ENCODE measurements around the gene ADAM12.
"Not testable (repeated sequence)": the region's sequence is repeated elsewhere in the genome, so short reads cannot be mapped to it uniquely, and the experiment has no call there.

ADAM12 gene

DNA sequence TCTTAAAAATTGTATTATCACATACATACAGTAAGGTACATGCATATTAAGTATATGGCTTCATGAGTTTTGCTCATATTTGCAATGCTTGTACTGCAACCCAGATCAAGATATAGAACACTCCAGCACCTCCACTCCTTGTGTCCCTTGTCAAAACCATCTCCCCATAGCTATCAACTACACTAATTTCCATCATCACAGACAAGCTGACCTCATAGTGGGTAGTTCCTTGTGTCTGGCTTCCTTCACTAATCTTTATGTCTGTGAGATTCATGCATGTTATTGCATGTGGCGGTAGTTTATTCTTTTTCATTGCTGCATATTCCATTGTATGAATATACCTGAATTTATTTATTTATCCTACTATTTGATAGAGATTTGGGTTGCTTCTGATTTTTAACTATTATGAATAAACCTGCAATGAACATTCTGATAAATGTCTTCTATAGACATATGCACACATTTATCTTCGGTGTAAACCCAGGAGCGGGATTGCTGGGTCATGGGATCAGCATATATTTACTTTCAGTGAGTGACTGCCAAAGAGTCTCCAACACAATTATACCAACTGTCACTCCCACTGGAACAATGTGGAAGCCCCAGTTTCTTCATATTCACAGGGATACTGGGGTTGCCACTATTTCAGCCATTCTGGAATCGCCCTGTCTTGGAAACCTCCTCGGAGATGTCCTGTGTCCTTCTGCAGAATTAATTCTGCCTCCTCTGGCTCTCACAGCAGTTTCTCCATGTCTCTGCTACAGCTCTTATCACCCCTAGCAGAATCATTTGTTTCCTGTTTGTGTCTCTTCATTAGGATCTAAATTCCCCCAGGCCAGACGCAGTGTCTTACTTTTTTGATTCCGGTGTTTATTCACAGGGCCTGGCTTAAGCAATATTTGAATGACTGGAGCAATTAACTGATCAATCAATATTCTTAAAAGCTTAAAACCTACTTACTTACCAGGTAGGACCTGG, 14.7 kb upstream of the ADAM12 start:
- DNase-seq, result no peak

GRCh38 chr10:126400641-126401040, 12.4 kb upstream of the ADAM12 start:
- DNase-seq, result no peak

GRCh38 chr10:126398924-126399323, 10.6 kb upstream of the ADAM12 start:
- no peak for DNase-seq

- no peak for DNase-seq
Observed at GRCh38 chr10:126398383-126398743, 10.1 kb upstream of the ADAM12 start.

DNA sequence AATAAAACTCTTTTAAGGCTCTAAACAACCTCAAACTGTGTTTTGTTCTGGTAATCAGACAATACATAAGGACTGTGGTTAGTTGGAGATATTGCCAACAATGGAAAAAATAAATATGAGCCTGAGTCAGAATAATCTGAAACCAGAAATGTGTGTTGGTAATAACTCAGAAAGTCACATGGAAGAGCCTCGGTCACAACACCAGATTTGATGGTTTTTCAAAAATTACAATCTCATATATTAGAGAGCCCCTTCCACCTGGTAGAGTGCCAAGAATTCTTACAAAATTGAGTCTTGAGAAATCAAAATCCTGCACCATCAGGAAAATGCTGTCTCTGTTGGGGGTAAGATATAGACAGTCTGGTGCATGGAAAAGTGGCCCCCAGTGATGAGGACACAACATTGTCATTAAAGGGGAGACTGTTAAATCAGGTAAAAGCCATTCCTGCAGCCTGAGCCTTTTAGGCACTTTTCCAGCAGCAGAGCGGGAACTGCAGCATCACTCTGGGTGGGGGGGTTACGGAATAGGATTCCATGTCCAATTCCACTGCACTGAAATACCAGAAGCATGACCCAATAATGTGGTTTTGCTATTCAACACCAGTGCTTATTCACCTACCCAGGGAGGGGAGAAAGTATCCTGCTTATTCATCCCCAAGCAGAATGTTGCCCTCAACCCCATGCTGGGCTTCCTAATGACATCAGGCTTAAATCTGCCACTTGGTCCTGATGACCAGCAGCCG, 9.5 kb upstream of the ADAM12 start:
- no peak for DNase-seq

GRCh38 chr10:126397156-126397555, 8.9 kb upstream of the ADAM12 start:
- DNase-seq, result no peak

DNA sequence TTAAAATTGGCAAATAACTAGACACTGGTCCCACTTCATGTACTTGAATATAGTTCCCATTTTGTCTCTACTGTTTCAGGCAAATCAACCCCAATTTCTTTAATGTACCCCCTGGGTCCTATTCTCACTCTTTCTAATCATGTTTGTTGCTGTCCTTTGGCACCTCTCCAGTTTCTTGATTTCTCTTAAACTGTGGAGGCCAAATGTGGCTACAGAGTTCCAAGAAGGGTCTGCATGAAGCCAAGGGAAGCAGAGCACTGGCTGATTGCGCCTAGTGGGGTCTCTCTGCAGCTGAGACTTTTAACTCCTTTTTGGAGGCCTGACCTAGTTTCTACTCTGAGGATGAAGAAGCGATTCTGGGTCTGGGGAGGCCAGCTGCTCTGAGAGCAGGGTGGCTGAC, 6.7 kb upstream of the ADAM12 start:
- DNase-seq, result no peak

DNA sequence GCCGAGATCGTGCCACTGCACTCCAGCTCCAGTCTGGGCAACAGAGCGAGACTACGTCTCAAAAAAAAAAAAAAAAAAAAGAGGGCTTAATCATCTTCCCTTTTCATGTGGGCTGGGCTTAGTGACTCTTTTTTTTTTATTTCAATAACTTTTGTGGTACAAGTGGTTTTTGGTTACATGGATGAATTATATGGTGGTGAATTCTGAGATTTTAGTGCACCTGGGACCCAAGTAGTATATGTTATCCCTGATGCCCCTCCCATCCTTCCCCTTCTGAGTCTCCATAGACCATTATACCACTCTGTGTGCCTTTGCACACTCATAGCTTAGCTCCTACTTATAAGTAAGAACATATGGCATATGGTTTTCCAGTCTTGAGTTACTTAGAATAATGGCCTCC, 4.8 kb upstream of the ADAM12 start:
- no peak for DNase-seq

- DNase-seq, result no peak
Observed at GRCh38 chr10:126392469-126392868, 4.2 kb upstream of the ADAM12 start.

- DNase-seq, result no peak
Observed at GRCh38 chr10:126392068-126392467, 3.8 kb upstream of the ADAM12 start.

GRCh38 chr10:126391192-126391885, 3.1 kb upstream of the ADAM12 start:
- no peak for DNase-seq

- no peak for DNase-seq
Observed at GRCh38 chr10:126390324-126390723, 2.0 kb upstream of the ADAM12 start.

- DNase-seq, result no peak
Observed at GRCh38 chr10:126387041-126387921, 996 bp downstream of the ADAM12 start.

DNA sequence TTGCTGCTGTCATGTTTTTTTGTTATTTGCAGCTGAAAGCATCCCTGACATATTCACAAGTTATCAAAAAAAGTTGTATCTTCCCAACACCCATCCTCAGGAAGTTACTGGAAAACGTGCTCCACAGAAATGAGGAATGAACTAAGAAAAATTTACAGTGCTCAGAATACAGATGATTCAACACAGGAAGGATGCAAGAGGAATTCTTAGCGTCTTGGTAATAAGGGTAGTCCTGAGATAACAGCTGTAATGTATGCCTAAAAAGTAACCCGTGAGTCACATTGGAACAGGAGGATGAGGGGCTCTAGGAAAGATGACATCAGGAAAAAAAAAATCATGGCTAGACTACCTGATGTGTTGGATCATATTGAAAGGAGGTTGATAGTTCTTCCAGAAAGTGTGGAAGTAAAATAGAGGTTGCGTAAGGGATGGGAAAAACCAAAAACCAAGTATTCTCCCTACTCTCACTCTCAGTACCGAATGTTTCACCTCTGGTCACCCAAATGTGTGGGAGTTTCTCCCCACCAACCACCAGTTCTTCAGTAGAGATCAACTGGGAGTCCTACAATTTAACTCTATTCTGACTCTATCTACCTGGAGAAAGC, 3.9 kb downstream of the ADAM12 start:
- no peak for DNase-seq

DNA sequence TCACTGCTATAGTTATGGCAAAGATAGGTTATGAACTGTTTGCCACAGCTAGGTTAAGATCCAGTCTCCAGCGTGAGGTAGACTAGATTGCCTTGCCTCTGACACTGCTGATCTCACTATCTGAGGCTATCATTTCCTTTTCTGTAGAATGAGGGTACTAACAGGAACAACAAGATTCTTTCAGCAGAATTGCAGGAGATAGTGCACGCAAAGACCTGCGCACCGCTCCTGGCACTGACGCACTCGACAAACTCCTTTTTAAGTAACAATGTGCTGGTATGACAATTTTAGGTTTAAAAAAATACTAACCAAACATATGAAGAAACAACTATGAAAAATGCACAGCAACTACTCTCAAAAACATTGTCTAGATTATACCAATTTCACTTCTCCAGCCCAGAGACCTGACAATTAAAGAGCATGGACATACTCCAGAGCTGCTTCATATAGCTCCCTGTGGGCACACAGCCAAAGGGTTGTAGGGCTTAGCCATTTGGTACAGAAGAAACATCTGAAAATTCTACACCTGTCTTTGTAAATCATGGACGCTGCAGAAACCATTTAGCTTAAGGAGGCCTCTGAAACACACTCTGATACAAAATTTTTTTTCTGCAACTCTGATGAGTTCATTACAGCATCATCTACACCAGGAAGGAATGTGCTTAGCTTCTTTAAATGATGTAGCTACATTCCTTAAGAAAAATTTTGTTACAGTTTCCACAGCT, 7.8 kb downstream of the ADAM12 start:
- no peak for DNase-seq

DNA sequence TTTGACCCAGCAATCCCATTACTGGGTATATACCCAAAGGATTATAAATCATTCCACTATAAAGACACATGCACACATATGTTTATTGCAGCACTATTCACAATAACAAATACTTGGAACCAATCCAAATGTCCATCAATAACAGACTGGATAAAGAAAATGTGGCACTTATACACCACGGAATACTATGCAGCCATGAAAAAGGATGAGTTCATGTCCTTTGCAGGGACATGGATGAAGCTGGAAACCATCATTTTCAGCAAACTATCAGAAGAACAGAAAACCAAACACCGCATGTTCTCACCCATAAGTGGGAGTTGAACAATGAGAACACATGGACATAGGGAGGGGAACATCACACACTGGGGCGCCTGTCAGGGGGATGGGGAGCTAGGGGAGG, 9.1 kb downstream of the ADAM12 start:
- not testable (repeated sequence) for DNase-seq

GRCh38 chr10:126376956-126377355, 11.3 kb downstream of the ADAM12 start:
- no peak for DNase-seq

DNA sequence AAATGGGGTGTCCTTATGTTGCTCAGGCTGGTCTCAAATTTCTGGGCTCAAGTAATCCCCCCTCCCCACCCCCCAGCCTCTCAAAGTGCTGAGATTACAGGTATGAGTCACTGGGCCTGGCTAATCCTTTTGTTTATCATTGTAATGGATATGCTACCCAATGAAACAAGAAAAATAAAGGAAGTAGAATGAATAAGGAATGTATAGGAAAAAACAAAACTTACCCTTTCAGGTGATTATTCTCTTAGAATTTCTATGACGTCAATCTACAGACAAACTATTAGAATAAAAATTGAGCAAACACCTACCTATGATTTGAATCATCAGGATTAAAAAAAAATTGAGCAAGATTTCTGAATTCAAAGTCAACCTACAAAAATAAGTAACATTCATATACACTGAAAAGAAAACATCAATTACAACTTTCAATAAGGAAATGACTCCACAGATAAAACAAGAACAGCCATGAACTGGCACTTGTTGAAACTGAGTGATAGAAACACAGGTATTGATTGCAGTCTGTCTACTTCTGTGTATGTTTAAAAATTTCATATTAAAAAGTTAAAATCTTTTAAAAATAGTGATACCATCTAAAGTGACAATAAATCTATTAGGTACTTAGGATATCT, 12.2 kb downstream of the ADAM12 start:
- no peak for DNase-seq

DNA sequence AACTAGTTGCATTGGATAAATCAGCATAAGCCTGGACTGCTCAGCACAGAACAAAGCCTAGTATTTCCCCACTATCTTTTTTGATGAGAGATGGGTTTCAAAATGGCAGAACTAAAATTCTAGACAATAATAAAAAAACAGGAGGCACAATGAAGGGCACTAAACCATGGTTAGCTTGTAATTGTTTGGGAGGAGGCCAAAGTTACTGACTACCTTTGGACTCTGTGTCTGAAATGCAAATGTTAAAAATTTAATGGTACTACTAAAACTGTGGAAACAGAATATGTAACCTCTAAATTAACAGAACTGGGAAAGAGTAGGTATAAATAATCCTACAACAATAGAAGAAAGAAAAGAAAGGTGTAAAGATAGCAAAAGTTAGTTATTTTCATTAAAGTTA, 13.0 kb downstream of the ADAM12 start:
- DNase-seq, result no peak

DNA sequence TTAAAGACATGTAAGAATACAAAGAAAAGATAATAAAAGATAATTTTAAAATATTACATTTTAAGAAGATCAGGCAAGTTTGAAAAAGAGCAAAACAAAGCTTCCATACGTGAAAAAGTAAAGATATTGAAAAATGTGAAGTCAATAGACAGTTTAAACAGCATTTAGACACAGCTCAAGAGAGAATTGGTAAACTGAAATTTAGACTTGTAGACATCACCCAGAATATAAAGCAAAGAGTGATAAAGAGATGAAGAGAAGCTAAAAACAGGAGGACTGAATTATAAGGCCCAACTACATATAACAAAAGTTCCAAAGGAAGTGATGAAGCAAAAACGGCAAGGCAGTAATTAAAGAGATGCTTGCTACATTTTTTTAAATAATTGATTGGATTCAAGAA, 13.8 kb downstream of the ADAM12 start:
- no peak for DNase-seq

DNA sequence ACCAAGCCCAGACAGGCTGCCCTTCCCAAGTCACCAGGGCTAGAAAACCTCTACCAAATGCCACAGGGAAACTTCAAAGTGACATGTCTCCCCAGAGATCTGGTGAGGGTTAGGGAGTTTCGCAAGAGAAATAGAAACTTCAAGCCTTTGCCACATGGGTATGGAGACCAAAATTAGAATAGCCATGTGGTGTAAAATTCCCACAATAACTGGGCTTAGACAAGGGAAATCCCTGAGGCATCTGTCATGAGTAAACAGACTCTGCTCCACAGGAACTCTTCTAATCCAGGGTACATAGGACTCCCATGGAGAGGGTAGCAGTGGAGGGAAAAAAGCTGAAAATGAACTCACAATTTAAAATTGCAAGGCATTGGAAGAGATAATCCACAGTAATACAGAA, 14.3 kb downstream of the ADAM12 start:
- DNase-seq, result no peak

All from NCI-H187 treated with DMSO at 0.1 percent for 48 hours (cell line).